ENCODE data around the gene PADI6.

PADI6 gene

GRCh38 chr1:17420391-17420918, 48.5 kb downstream of the PADI6 start:
- Histone ChIP-seq H3K4me1 (ENCODE audit: control extremely low read depth in 1 of 4, control insufficient read depth in 4 of 4, insufficient read depth in 4 of 4, low read length in 3 of 4) (peaks cover 0 to 2% (median 0%) of the 10 kb centered on the region in 4 experiments), H3K36me3 (ENCODE audit: control insufficient read depth in 4 of 4, insufficient read depth in 4 of 4, low read length in 3 of 4) (peaks cover 19 to 95% (median 83%) of the 10 kb centered on the region in 4 experiments), H3K4me3 (ENCODE audit: control insufficient read depth in 1 of 7, extremely low read depth in 1 of 7, insufficient read depth in 4 of 7, low read depth in 2 of 7, low read length in 6 of 7) (no peak overlapping the region), H3K9me3 (ENCODE audit: control extremely low read depth in 1 of 5, control insufficient read depth in 4 of 5, insufficient read depth in 2 of 5, low read depth in 1 of 5, low read length in 4 of 5) (no peaks in the 10 kb centered on the region), H3K27ac (ENCODE audit: insufficient read depth in 1 of 2, low read depth in 1 of 2, low read length in 2 of 2, poor library complexity in 1 of 2, severe bottlenecking in 2 of 2) (no peak overlapping the region), H3K27me3 (replicated peaks in 2 of 5; ENCODE audit: control insufficient read depth in 4 of 5, insufficient read depth in 5 of 5, low read length in 4 of 5) (no peaks in the 10 kb centered on the region)
- WGBS (ENCODE audit: insufficient coverage): 91% methylated on average over 3 of the region's 6 CpGs
- no peak for DNase-seq
- CTCF ChIA-PET: interaction anchor here (0.7 to 1.4 kb wide), 7 partner anchors 8 to 186 kb away, joined by 3 to 4 read pairs (median 3); no protein-coding TSS in a partner anchor
- POLR2A ChIA-PET: no interaction called here

- H3K27me3 ChIP-seq (replicated peaks in 2 of 5; ENCODE audit: control insufficient read depth in 4 of 5, insufficient read depth in 5 of 5, low read length in 4 of 5): no peaks in the 10 kb centered on the region
- peaks cover 20 to 94% (median 81%) of the 10 kb centered on the region in 4 experiments for H3K36me3 ChIP-seq (ENCODE audit: control insufficient read depth in 4 of 4, insufficient read depth in 4 of 4, low read length in 3 of 4)
- H3K9me3 ChIP-seq (ENCODE audit: control extremely low read depth in 1 of 5, control insufficient read depth in 4 of 5, insufficient read depth in 2 of 5, low read depth in 1 of 5, low read length in 4 of 5): no peaks in the 10 kb centered on the region
- 93% methylated on average over 5 of the region's 7 CpGs for WGBS (ENCODE audit: insufficient coverage)
- H3K4me3 ChIP-seq (ENCODE audit: control insufficient read depth in 1 of 7, extremely low read depth in 1 of 7, insufficient read depth in 4 of 7, low read depth in 2 of 7, low read length in 6 of 7): no peak overlapping the region
- POLR2A ChIA-PET: no interaction called here
- no peak overlapping the region for H3K27ac ChIP-seq (ENCODE audit: insufficient read depth in 1 of 2, low read depth in 1 of 2, low read length in 2 of 2, poor library complexity in 1 of 2, severe bottlenecking in 2 of 2)
- CTCF ChIA-PET: no interaction called here
- peaks cover 0 to 2% (median 0%) of the 10 kb centered on the region in 4 experiments for H3K4me1 ChIP-seq (ENCODE audit: control extremely low read depth in 1 of 4, control insufficient read depth in 4 of 4, insufficient read depth in 4 of 4, low read length in 3 of 4)
- DNase-seq: no peak
Observed at GRCh38 chr1:17422461-17422860, 50.5 kb downstream of the PADI6 start.

- POLR2A ChIA-PET: interaction anchor here (1.2 kb wide), 1 partner anchor 9 kb away, joined by 3 read pairs; no protein-coding TSS in a partner anchor
- no peak overlapping the region for H3K27ac ChIP-seq (ENCODE audit: insufficient read depth in 1 of 2, low read depth in 1 of 2, low read length in 2 of 2, poor library complexity in 1 of 2, severe bottlenecking in 2 of 2)
- H3K36me3 ChIP-seq (ENCODE audit: control insufficient read depth in 4 of 4, insufficient read depth in 4 of 4, low read length in 3 of 4): peaks cover 22 to 95% (median 82%) of the 10 kb centered on the region in 4 experiments
- H3K4me1 ChIP-seq (ENCODE audit: control extremely low read depth in 1 of 4, control insufficient read depth in 4 of 4, insufficient read depth in 4 of 4, low read length in 3 of 4): peaks cover 0 to 2% (median 0%) of the 10 kb centered on the region in 4 experiments
- no peaks in the 10 kb centered on the region for H3K27me3 ChIP-seq (replicated peaks in 2 of 5; ENCODE audit: control insufficient read depth in 4 of 5, insufficient read depth in 5 of 5, low read length in 4 of 5)
- H3K4me3 ChIP-seq (ENCODE audit: control insufficient read depth in 1 of 7, extremely low read depth in 1 of 7, insufficient read depth in 4 of 7, low read depth in 2 of 7, low read length in 6 of 7): no peak overlapping the region
- CTCF ChIA-PET: interaction anchor here (0.6 to 3.4 kb wide), 3 partner anchors 12 to 19 kb away, joined by 3 to 12 read pairs (median 3); partner anchors contain the start of gene RCC2
- WGBS (ENCODE audit: insufficient coverage): 89% methylated on average over 13 of the region's 13 CpGs
- no peak for DNase-seq
- H3K9me3 ChIP-seq (ENCODE audit: control extremely low read depth in 1 of 5, control insufficient read depth in 4 of 5, insufficient read depth in 2 of 5, low read depth in 1 of 5, low read length in 4 of 5): no peaks in the 10 kb centered on the region
Observed at GRCh38 chr1:17423781-17424245, 51.8 kb downstream of the PADI6 start.

- peaks cover 23 to 88% (median 79%) of the 10 kb centered on the region in 4 experiments for H3K36me3 ChIP-seq (ENCODE audit: control insufficient read depth in 4 of 4, insufficient read depth in 4 of 4, low read length in 3 of 4)
- no peaks in the 10 kb centered on the region for H3K9me3 ChIP-seq (ENCODE audit: control extremely low read depth in 1 of 5, control insufficient read depth in 4 of 5, insufficient read depth in 2 of 5, low read depth in 1 of 5, low read length in 4 of 5)
- no peak for DNase-seq
- CTCF ChIA-PET: interaction anchor here (1.2 to 3.4 kb wide), 3 partner anchors 15 to 69 kb away, joined by 4 to 12 read pairs (median 4); partner anchors contain the start of gene RCC2
- POLR2A ChIA-PET: interaction anchor here (0.6 to 0.9 kb wide), 3 partner anchors 14 to 151 kb away, joined by 3 to 5 read pairs (median 3); partner anchors contain the start of genes PADI6 and RCC2
- WGBS (ENCODE audit: insufficient coverage): 93% methylated on average over 16 of the region's 18 CpGs
- peaks cover 0 to 13% (median 3%) of the 10 kb centered on the region in 4 experiments for H3K4me1 ChIP-seq (ENCODE audit: control extremely low read depth in 1 of 4, control insufficient read depth in 4 of 4, insufficient read depth in 4 of 4, low read length in 3 of 4)
- peak overlapping the region in 1 of 2 experiments; percentile 43 for H3K27ac ChIP-seq (ENCODE audit: insufficient read depth in 1 of 2, low read depth in 1 of 2, low read length in 2 of 2, poor library complexity in 1 of 2, severe bottlenecking in 2 of 2)
- H3K27me3 ChIP-seq (replicated peaks in 2 of 5; ENCODE audit: control insufficient read depth in 4 of 5, insufficient read depth in 5 of 5, low read length in 4 of 5): no peaks in the 10 kb centered on the region
- no peak overlapping the region for H3K4me3 ChIP-seq (ENCODE audit: control insufficient read depth in 1 of 7, extremely low read depth in 1 of 7, insufficient read depth in 4 of 7, low read depth in 2 of 7, low read length in 6 of 7)
Observed at GRCh38 chr1:17425806-17426600, 54.0 kb downstream of the PADI6 start.

GRCh38 chr1:17427696-17428660, 56.0 kb downstream of the PADI6 start:
- 98% methylated on average over 18 of the region's 21 CpGs for WGBS (ENCODE audit: insufficient coverage)
- no peak for DNase-seq
- Histone ChIP-seq H3K9me3 (ENCODE audit: control extremely low read depth in 1 of 5, control insufficient read depth in 4 of 5, insufficient read depth in 2 of 5, low read depth in 1 of 5, low read length in 4 of 5) (no peaks in the 10 kb centered on the region), H3K4me1 (ENCODE audit: control extremely low read depth in 1 of 4, control insufficient read depth in 4 of 4, insufficient read depth in 4 of 4, low read length in 3 of 4) (peaks cover 0 to 27% (median 17%) of the 10 kb centered on the region in 4 experiments), H3K4me3 (ENCODE audit: control insufficient read depth in 1 of 7, extremely low read depth in 1 of 7, insufficient read depth in 4 of 7, low read depth in 2 of 7, low read length in 6 of 7) (no peak overlapping the region), H3K27ac (ENCODE audit: insufficient read depth in 1 of 2, low read depth in 1 of 2, low read length in 2 of 2, poor library complexity in 1 of 2, severe bottlenecking in 2 of 2) (no peak overlapping the region), H3K27me3 (replicated peaks in 2 of 5; ENCODE audit: control insufficient read depth in 4 of 5, insufficient read depth in 5 of 5, low read length in 4 of 5) (no peaks in the 10 kb centered on the region), H3K36me3 (ENCODE audit: control insufficient read depth in 4 of 4, insufficient read depth in 4 of 4, low read length in 3 of 4) (peaks cover 19 to 81% (median 70%) of the 10 kb centered on the region in 4 experiments)
- POLR2A ChIA-PET: interaction anchor here (0.8 kb wide), 1 partner anchor 11 kb away, joined by 3 read pairs; the partner anchor contains the start of gene RCC2
- CTCF ChIA-PET: interaction anchor here (1.1 to 1.5 kb wide), 2 partner anchors 7 to 9 kb away, joined by 4 to 7 read pairs; no protein-coding TSS in a partner anchor

- POLR2A ChIA-PET: no interaction called here
- H3K36me3 ChIP-seq (ENCODE audit: control insufficient read depth in 4 of 4, insufficient read depth in 4 of 4, low read length in 3 of 4): peaks cover 16 to 81% (median 69%) of the 10 kb centered on the region in 4 experiments
- 94% methylated on average over 8 of the region's 9 CpGs for WGBS (ENCODE audit: insufficient coverage)
Observed at GRCh38 chr1:17429183-17429582, 57.2 kb downstream of the PADI6 start.

More at GRCh38 chr1:17429183-17429582, 57.2 kb downstream of the PADI6 start:
- Histone ChIP-seq H3K4me1 (ENCODE audit: control extremely low read depth in 1 of 4, control insufficient read depth in 4 of 4, insufficient read depth in 4 of 4, low read length in 3 of 4) (peaks cover 0 to 34% (median 22%) of the 10 kb centered on the region in 4 experiments), H3K27ac (ENCODE audit: insufficient read depth in 1 of 2, low read depth in 1 of 2, low read length in 2 of 2, poor library complexity in 1 of 2, severe bottlenecking in 2 of 2) (no peak overlapping the region), H3K4me3 (ENCODE audit: control insufficient read depth in 1 of 7, extremely low read depth in 1 of 7, insufficient read depth in 4 of 7, low read depth in 2 of 7, low read length in 6 of 7) (no peak overlapping the region), H3K9me3 (ENCODE audit: control extremely low read depth in 1 of 5, control insufficient read depth in 4 of 5, insufficient read depth in 2 of 5, low read depth in 1 of 5, low read length in 4 of 5) (no peaks in the 10 kb centered on the region), H3K27me3 (replicated peaks in 2 of 5; ENCODE audit: control insufficient read depth in 4 of 5, insufficient read depth in 5 of 5, low read length in 4 of 5) (no peaks in the 10 kb centered on the region)
- CTCF ChIA-PET: interaction anchor here (0.5 to 2.3 kb wide), 4 partner anchors 9 to 302 kb away, joined by 3 to 8 read pairs (median 6); partner anchors contain the start of gene RCC2
- DNase-seq: no peak

Measured in common myeloid progenitor, CD34-positive (primary cell).